Heart left ventricle (tissue), 16 donors: ENCODE measurements around the gene WNK3. TPM values are rescaled to one million over a fixed set of nuclear protein-coding genes. Genes with fewer than 3 reads are reported as not detected.

Source experiments
- ATAC-seq, 4 donors: fragments of 200-7000 bp; cut with Tn5 transposase; one replicate each; pipeline ENCODE4 v1.9.1; 2020 to 2022; ENCODE audit warnings: moderate library complexity in 4 of 4, mild to moderate bottlenecking in 3 of 4, moderate number of reproducible peaks in 1 of 4
- DNase-seq, 5 donors: peaks; one replicate each; pipeline ENCODE4 v3.0.0-alpha.2; 2020
- H3K27ac ChIP-seq, 12 donors: fragments of 200-600 bp; sonication (generic) in 4 of 12; one replicate each; pipeline versions ENCODE4 v1.5.0 to v1.8.0; 2016 to 2022; ENCODE audit warnings: mild to moderate bottlenecking in 2 of 12
- H3K27me3 ChIP-seq, 9 donors: fragments of 200-600 bp; sonication (generic) in 2 of 9; one replicate each; pipeline versions ENCODE4 v1.5.1 to v1.8.0; 2016 to 2022; ENCODE audit warnings: mild to moderate bottlenecking in 3 of 9
- H3K36me3 ChIP-seq, 9 donors: fragments of 200-600 bp; sonication (generic) in 2 of 9; one replicate each; pipeline versions ENCODE4 v1.5.0 to v1.8.0; 2018 to 2022; ENCODE audit warnings: mild to moderate bottlenecking in 2 of 9
- H3K4me1 ChIP-seq, 12 donors: fragments of 200-600 bp; sonication (generic) in 4 of 12; one replicate each; pipeline versions ENCODE4 v1.5.0 to v1.8.0; 2016 to 2022; ENCODE audit warnings: mild to moderate bottlenecking in 3 of 12
- H3K4me3 ChIP-seq, 12 donors: fragments of 200-600 bp; sonication (generic) in 4 of 12; one replicate each; pipeline versions ENCODE4 v1.5.0 to v1.8.0; 2017 to 2022; ENCODE audit warnings: mild to moderate bottlenecking in 9 of 12, moderate library complexity in 4 of 12
- H3K9me3 ChIP-seq, 12 donors: fragments of 200-600 bp; sonication (generic) in 4 of 12; one replicate each; pipeline versions ENCODE4 v1.5.0 to v1.8.0; 2016 to 2022; ENCODE audit warnings: mild to moderate bottlenecking in 1 of 12
- POLR2A ChIP-seq, 2 donors: fragments of 450-650 bp; IDR thresholded peaks; one replicate each; pipeline ENCODE4 v1.6.1; 2017; ENCODE audit warnings: antibody characterized with exemption in 2 of 2, mild to moderate bottlenecking in 2 of 2, moderate library complexity in 2 of 2
- WGBS, 4 donors: extraction: QIAGEN DNeasy Blood & Tissue Kit in 2 of 4; methylation state at CpG; one replicate each; pipeline versions ENCODE4 v1.1.5 to v1.1.7; 2013 to 2018; 5-methylcytosine and 5-hydroxymethylcytosine counted together
- intact Hi-C, 10 donors: fragments of 100-400 bp; cut with DNase I; formaldehyde crosslinking; loops; one replicate each; pipeline versions ENCODE4 v1.11.1 to v1.14.2; 2022
- polyA plus RNA-seq, 2 donors: library from polyadenylated mRNA; stranded (reverse); fragments of 200-250 nt; gene quantifications; one replicate each; pipeline ENCODE4 v1.2.3, GENCODE V29; 2013
- total RNA-seq, 9 donors: library from RNA; depleted of rRNA in 2 of 9; stranded (reverse); fragments of >200 nt in 2 of 9; fragmentation: NEBNext Ultra II Directional in 3 of 9; extraction: Animal tissue kit (Norgen Biotek cat#: 25700) in 3 of 9; gene quantifications; one replicate each; pipeline versions ENCODE4 v1.1.0 to v1.2.4, GENCODE V29; 2016 to 2023
- TF ChIP-seq, protein P1 (sequence below), 12 donors: fragments of 200-600 bp; sonication (generic) in 4 of 12; IDR thresholded peaks; one replicate each; pipeline versions ENCODE4 v1.5.0 to v1.8.0; 2018 to 2022; ENCODE audit warnings: antibody characterized with exemption in 12 of 12, mild to moderate bottlenecking in 5 of 12
- donor health status: ischemic (EF 13 %, LVEDD 7.1; RV severe dilation, severe dysfunction).
- donor health status: healthy with polysubstance abuse.
- donor health status: DM: no; HTN: yes; CAD: no.
- donor health status: DM: no; HTN: no; CAD: no.
- donor health status: ischemic (EF 25% LVEDD 6.9; RV normal size, moderate dysfunction).
- donor health status: ischemic (EF 25% LVEDD 5.7; RV mildly dilated, moderate dysfunction).
- donor health status: healthy.
- donor health status: DM: yes; HTN: yes; CAD: no.
- donor health status: ischemic (EF 35%, LVEDD 5.7; RV mildly dilated, moderate dysfunction).
- donor health status: nonischemic (EF 11% LVEDD 7.7; RV severe dilation, severe dysfunction).
- donor health status: DM: yes; HTN: yes; CAD: no.
- donor health status: PGD.
- donor health status: ischemic (EF 29% LVEDD 5.4; RV normal size, mild dysfunction).
- donor health status: nonischemic (EF 23%, LVEDD 6.1; RV moderate dilation, normal function).

The WNK3 gene
- total and polyA plus RNA-seq, 11 donors = 0.19 to 2.1 (median 0.67) TPM

DNA sequence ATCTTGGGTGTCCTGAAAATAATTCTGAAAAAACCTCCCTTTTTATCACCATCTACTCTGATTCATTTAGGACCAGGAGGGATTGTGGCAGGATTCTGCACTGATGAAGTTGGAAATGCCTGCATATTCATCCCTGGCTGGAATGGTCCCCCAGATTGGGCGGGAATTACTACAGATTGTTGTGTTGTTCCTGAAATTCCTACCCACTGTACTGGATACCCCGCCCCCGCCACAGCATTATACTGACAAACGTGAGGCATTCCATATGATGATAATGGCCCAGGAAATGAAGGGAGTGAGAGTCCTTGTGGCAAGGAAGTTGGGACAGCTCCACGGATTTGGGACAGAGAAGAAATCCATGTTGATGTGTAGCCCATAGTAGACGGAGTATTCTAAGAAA lies 159.6 kb downstream of the WNK3 start:
- intact Hi-C loops = no loop called here
- H3K27me3 ChIP-seq = peaks cover 0 to 44% (median 0%) of the 10 kb centered on the region in 9 donors
- H3K27ac ChIP-seq = no peak overlapping the region
- no peak for ATAC-seq
- H3K4me3 ChIP-seq = no peak overlapping the region
- no peaks in the 10 kb centered on the region for H3K36me3 ChIP-seq
- no peaks in the 10 kb centered on the region for H3K9me3 ChIP-seq
- 56 to 73% (median 65%) methylated on average over 6 of the region's 6 CpGs for WGBS, 4 donors
- TF ChIP-seq, protein P1, sequence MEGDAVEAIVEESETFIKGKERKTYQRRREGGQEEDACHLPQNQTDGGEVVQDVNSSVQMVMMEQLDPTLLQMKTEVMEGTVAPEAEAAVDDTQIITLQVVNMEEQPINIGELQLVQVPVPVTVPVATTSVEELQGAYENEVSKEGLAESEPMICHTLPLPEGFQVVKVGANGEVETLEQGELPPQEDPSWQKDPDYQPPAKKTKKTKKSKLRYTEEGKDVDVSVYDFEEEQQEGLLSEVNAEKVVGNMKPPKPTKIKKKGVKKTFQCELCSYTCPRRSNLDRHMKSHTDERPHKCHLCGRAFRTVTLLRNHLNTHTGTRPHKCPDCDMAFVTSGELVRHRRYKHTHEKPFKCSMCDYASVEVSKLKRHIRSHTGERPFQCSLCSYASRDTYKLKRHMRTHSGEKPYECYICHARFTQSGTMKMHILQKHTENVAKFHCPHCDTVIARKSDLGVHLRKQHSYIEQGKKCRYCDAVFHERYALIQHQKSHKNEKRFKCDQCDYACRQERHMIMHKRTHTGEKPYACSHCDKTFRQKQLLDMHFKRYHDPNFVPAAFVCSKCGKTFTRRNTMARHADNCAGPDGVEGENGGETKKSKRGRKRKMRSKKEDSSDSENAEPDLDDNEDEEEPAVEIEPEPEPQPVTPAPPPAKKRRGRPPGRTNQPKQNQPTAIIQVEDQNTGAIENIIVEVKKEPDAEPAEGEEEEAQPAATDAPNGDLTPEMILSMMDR (IDR thresholded peaks at IDR 0.05) = no peak
- TF ChIP-seq POLR2A (IDR thresholded peaks at IDR 0.05) = no peak
- no peak for DNase-seq
- H3K4me1 ChIP-seq = no peaks in the 10 kb centered on the region

DNA sequence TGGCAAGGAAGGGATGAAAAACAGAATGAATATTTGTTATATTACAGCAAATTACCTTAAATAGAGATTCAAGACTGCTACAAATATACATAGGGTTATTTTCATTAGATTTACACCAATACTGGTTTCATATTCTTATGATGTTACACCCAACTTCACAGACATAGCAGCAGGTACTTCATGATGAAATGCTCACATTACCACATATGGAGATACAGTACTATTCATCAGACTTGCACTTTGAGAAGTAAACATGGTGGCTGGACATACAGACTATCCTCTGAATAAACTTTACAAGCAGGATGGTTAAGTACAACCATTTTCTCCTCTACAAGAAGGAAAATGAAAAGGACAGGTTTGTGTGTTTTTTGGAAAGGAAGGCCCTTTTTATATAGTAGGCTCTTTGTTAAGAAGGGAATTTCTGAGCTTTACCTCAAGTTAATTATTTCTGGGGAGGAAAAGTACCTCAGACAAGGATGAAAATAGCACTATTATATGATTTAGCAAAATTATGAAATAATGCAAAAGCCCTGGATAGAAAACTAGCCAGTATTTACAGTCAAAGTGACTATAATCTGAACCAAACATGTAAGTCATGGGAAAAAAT lies 162.8 kb downstream of the WNK3 start:
- H3K27me3 ChIP-seq = peaks cover 0 to 29% (median 0%) of the 10 kb centered on the region in 9 donors
- no peak for DNase-seq
- H3K36me3 ChIP-seq = no peaks in the 10 kb centered on the region

DNA sequence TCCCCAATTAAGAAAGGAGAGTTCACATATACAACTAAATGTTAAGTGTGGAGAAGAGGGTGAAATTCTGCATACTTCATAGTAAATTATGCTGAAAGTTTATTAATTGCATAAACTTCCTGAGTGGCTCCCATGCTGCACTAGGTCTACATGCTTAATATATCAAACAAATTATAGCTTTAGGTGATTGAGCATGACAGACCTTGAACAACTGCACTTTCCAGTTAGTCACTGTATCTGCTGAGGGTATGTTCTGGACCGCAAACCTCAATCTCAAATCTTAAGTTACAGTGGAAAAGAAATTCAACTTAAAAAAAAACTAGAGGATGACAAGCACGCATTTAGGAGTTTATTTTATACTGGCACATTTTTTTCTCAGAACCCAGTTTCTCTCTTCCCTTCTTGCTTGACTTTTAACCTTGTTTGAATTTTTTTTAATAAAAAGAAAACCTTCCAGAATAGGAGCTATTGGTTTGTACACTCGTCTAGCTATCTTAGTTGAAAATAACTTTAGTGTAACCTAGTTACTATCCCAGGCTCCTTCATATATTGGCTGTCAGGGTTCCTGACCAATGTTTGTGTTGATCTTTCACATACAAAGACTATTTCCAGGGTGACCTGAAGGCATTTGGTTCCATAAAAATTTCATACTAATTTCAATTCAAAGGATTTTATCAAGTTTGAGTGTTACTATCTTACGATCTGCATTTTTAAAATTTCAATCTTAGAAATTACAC lies 164.6 kb downstream of the WNK3 start:
- TF ChIP-seq, protein P1 (IDR thresholded peaks at IDR 0.05) = no peak
- TF ChIP-seq POLR2A (IDR thresholded peaks at IDR 0.05) = no peak
- H3K27ac ChIP-seq = no peak overlapping the region
- H3K36me3 ChIP-seq = no peaks in the 10 kb centered on the region
- intact Hi-C loops = no loop called here
- H3K4me1 ChIP-seq = no peaks in the 10 kb centered on the region
- DNase-seq (no peak), ATAC-seq (no peak)
- WGBS, 4 donors = 74 to 86% (median 80%) methylated on average over 4 of the region's 4 CpGs
- peaks cover 0 to 14% (median 0%) of the 10 kb centered on the region in 9 donors for H3K27me3 ChIP-seq
- no peak overlapping the region for H3K4me3 ChIP-seq
- H3K9me3 ChIP-seq = no peaks in the 10 kb centered on the region

More for the DNA sequence above, 162.8 kb downstream of the WNK3 start:
- H3K9me3 ChIP-seq = no peaks in the 10 kb centered on the region
- H3K4me3 ChIP-seq = no peak overlapping the region
- intact Hi-C loops = no loop called here
- no peak for ATAC-seq
- H3K27ac ChIP-seq = no peak overlapping the region
- no peak for TF ChIP-seq POLR2A (IDR thresholded peaks at IDR 0.05)
- TF ChIP-seq, protein P1 (IDR thresholded peaks at IDR 0.05) = no peak
- H3K4me1 ChIP-seq = no peaks in the 10 kb centered on the region

DNA sequence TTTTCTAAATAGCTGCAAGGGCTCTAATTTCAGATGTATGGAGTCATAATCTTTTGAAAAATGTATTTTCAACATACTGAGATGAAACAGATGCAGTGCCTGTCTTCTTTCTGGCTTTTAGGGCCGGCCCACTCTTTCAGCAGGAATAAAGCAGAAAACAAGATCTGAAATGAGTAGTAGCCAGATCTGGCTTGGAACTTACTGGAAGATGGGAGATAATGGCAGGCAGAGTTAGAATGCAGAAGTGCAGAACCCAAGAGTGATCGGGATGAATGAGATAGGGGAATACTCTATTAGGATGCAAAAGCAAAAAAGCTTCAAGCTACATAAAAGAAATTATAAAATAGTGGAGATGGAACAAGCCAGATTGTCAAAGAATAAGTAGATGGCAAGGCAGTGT lies 173.4 kb downstream of the WNK3 start:
- WGBS, 4 donors = 78 to 94% (median 92%) methylated on average over 2 of the region's 2 CpGs
- ATAC-seq (no peak), DNase-seq (no peak)
- no peak overlapping the region for H3K27ac ChIP-seq
- no peaks in the 10 kb centered on the region for H3K9me3 ChIP-seq
- H3K4me1 ChIP-seq = peaks cover 0 to 25% (median 15%) of the 10 kb centered on the region in 12 donors
- peaks cover 0 to 4% (median 0%) of the 10 kb centered on the region in 9 donors for H3K27me3 ChIP-seq
- H3K4me3 ChIP-seq = no peak overlapping the region
- TF ChIP-seq, protein P1 (IDR thresholded peaks at IDR 0.05) = no peak
- TF ChIP-seq POLR2A (IDR thresholded peaks at IDR 0.05) = no peak
- no peaks in the 10 kb centered on the region for H3K36me3 ChIP-seq
- intact Hi-C loops = loop anchor here in 5 of 10 donors (5.0 to 10.0 kb wide), 5 partner anchors 140 to 818 kb away; partner anchors contain the start of genes PHF8 (in 3 of the 5), APEX2 (in 1 of the 5) and GNL3L (in 1 of the 5)
